Small intestine (tissue), 7 donors: Measurements from ENCODE around the gene ARHGAP45. TPM values are rescaled to one million over a fixed set of nuclear protein-coding genes. Genes with fewer than 3 reads are reported as not detected.
"Not testable (repeated sequence)": the region's sequence is repeated elsewhere in the genome, so short reads cannot be mapped to it uniquely, and the experiment has no call there.

ENCODE experiments used
- DNase-seq, 2 donors: peaks; one replicate each; pipeline versions ENCODE4 v3.0.0 to v3.0.0-alpha.2; 2013
- FAIRE-seq: peaks from 2 replicates; lab custom pipeline; 2012; peaks lifted over from hg19 to GRCh38; lab: Jason Lieb, UNC
- H3K27ac ChIP-seq, 3 donors: one replicate each; pipeline ENCODE4 v1.5.1; 2013; ENCODE audit warnings: low read length in 2 of 3, mild to moderate bottlenecking in 2 of 3, control low read depth in 1 of 3, inconsistent platforms in 1 of 3, low read depth in 1 of 3, moderate library complexity in 1 of 3
- H3K27me3 ChIP-seq, 3 donors: one replicate each; pipeline ENCODE4 v1.6.1; 2013; ENCODE audit warnings: low read length in 3 of 3, inconsistent platforms in 1 of 3; ENCODE audit not compliant: control insufficient read depth in 3 of 3, insufficient read depth in 3 of 3
- H3K36me3 ChIP-seq, 3 donors: one replicate each; pipeline ENCODE4 v1.6.1; 2013; ENCODE audit warnings: low read length in 3 of 3, inconsistent platforms in 1 of 3, low read depth in 1 of 3, mild to moderate bottlenecking in 1 of 3, moderate library complexity in 1 of 3; ENCODE audit not compliant: control insufficient read depth in 3 of 3, insufficient read depth in 2 of 3
- H3K4me1 ChIP-seq, 3 donors: one replicate each; pipeline ENCODE4 v1.6.1; 2013; ENCODE audit warnings: low read length in 2 of 3, inconsistent platforms in 1 of 3, low read depth in 1 of 3, mild to moderate bottlenecking in 1 of 3, moderate library complexity in 1 of 3; ENCODE audit not compliant: control insufficient read depth in 3 of 3, insufficient read depth in 2 of 3
- H3K4me3 ChIP-seq, 3 donors: one replicate each; pipeline ENCODE4 v1.5.1; 2013; ENCODE audit warnings: low read length in 3 of 3, control low read depth in 1 of 3, inconsistent platforms in 1 of 3, low read depth in 1 of 3, mild to moderate bottlenecking in 1 of 3, moderate library complexity in 1 of 3
- H3K9me3 ChIP-seq, 2 donors: one replicate each; pipeline ENCODE4 v1.6.1; 2013; ENCODE audit warnings: low read depth in 1 of 2, low read length in 1 of 2; ENCODE audit not compliant: control insufficient read depth in 2 of 2, insufficient read depth in 1 of 2
- WGBS, 3 donors: extraction: QIAGEN DNeasy Blood & Tissue Kit; methylation state at CpG; one replicate each; pipeline ENCODE4 v1.1.7; 2013; 5-methylcytosine and 5-hydroxymethylcytosine counted together
- polyA plus RNA-seq, 4 donors: library from polyadenylated mRNA; stranded (reverse) in 3 of 4; unstranded in 1 of 4; fragments of 200-250 nt in 3 of 4; fragments of 120-200 nt in 1 of 4; gene quantifications; one replicate each; pipeline versions ENCODE4 v1.2.1 to v1.2.3, GENCODE V29; 2013
- donor health status: healthy with polysubstance abuse.
- donor health status: control.
- donor health status: control.
- donor health status: Bipolar disorder and iron deficiency.
- donor health status: healthy.

The ARHGAP45 gene
- polyA plus RNA-seq, 4 donors = 15.9 to 81.1 (median 48.5) TPM

DNA sequence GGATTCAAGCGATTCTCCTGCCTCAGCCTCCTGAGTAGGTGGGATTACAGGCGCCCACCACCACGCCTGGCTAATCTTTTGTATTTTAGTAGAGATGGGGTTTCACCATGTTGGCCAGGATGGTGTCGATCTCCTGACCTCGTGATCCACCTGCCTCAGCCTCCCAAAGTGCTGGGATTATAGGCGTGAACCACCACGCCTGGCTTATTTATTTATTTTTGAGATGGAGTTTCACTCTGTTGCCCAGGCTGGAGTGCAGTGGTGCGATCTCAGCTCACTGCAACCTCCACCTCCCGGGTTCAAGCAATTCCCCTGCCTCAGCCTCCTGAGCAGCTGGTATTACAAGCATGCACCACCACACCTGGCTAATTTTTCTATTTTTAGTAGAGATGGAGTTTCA is 47.8 kb downstream of the ARHGAP45 start:
- not testable (repeated sequence) for H3K27me3 ChIP-seq, H3K9me3 ChIP-seq, H3K4me3 ChIP-seq, FAIRE-seq, DNase-seq, H3K27ac ChIP-seq
- peaks cover 0 to 23% (median 3%) of the 10 kb centered on the region in 3 donors for H3K4me1 ChIP-seq
- peaks cover 23 to 92% (median 37%) of the 10 kb centered on the region in 3 donors for H3K36me3 ChIP-seq
- 87 to 93% (median 90%) methylated on average over 9 of the region's 9 CpGs for WGBS, 3 donors

DNA sequence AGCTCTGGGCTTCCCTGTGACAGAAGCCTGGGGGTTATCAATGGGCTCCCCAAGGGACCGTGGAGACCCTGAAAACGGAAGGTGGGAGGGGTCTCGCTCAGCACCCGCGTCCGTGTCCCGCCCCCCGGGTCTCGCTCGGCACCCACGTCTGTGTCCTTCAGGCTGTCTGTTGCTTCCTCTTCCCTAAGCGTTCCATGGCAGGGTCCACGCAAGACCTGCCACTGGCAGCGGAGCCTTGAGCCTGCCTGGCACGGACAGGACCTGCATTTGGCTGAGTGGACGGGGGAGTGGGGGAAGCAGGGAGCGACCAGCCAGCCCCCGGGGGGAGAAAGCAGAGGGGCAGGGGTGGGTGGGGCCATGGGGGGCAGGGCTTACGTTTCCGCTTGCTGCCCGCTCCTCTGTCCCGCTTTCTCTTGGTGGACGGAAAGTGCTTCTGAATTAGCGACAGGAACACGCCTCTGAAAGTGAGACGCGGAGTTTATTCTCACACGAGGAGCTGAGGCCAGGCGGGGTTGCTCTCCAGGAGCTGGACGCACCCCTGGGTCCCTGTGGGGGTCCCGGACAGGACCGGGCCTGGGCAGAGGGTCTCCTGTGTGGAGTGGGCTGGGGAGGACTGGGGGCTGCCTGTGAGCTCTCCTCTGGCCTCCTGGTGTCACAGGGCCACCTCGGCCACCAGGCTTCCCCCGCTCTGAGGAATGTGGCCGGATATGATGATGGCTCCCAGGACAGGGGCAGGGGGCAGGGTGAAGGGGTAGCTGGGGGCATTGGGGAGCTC is 48.9 kb downstream of the ARHGAP45 start:
- peaks cover 0 to 23% (median 3%) of the 10 kb centered on the region in 3 donors for H3K4me1 ChIP-seq
- H3K27me3 ChIP-seq = no peaks in the 10 kb centered on the region
- DNase-seq (no peak), FAIRE-seq (no peak)
- H3K4me3 ChIP-seq = no peak overlapping the region
- H3K36me3 ChIP-seq = peaks cover 21 to 92% (median 42%) of the 10 kb centered on the region in 3 donors
- no peak overlapping the region for H3K27ac ChIP-seq
- 89 to 92% (median 92%) methylated on average over 34 to 35 of the region's 35 CpGs for WGBS, 3 donors
- H3K9me3 ChIP-seq = no peaks in the 10 kb centered on the region

DNA sequence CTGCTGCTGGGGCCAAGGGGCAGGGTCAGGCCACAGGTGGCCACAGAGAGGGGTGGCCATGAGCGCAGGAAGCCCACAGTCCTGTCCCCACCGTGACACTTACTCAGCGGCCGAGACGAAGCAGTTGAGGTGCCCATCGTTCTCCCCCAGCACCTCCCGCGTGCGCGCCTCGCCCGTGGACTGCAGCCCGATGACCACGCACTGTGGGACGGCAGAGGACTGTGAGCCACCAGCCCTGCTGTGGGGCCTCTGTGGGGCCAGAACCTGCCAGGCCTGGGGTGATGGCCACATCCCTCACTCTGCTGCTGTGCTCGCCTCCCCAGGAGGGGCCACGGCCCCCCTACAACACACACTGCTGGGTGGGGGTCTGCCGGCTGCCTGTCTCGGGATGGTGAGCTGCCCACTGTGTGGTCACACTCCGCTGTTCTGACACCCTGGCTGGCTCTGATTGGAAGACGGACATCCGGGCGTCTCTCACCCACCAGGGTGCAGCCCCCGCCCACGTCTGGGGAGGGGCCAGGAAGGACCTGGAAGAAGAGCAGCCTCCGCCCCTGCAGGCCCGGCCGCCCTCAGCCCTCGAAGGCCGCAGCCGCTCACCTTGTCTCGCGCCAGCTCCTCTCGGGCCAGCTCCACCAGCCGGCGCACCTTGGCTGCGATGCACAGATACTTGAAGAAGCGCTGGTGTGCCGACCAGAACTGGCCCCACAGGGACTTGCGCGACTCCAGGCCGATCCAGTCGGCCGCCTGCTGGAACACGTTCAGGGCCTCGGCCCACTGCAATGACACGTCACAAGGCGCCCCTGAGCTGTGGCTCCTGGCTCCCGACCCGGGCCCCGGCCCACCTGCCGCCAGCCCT is 50.0 kb downstream of the ARHGAP45 start:
- Histone ChIP-seq H3K4me3 (no peak overlapping the region), H3K36me3 (peaks cover 29 to 93% (median 46%) of the 10 kb centered on the region in 3 donors), H3K9me3 (no peaks in the 10 kb centered on the region), H3K27ac (no peak overlapping the region), H3K4me1 (peaks cover 0 to 22% (median 3%) of the 10 kb centered on the region in 3 donors), H3K27me3 (no peaks in the 10 kb centered on the region)
- FAIRE-seq (no peak), DNase-seq (no peak)
- 92 to 96% (median 94%) methylated on average over 43 to 52 of the region's 52 CpGs for WGBS, 3 donors

GRCh38 chr19:1117654-1118053 is 50.7 kb downstream of the ARHGAP45 start:
- DNase-seq = no peak
- no peak overlapping the region for H3K4me3 ChIP-seq
- H3K36me3 ChIP-seq = peaks cover 33 to 94% (median 46%) of the 10 kb centered on the region in 3 donors
- H3K9me3 ChIP-seq = no peaks in the 10 kb centered on the region
- H3K27me3 ChIP-seq = no peaks in the 10 kb centered on the region
- peaks cover 0 to 16% (median 3%) of the 10 kb centered on the region in 3 donors for H3K4me1 ChIP-seq
- no peak for FAIRE-seq
- WGBS, 3 donors = 90 to 93% (median 91%) methylated on average over 15 to 16 of the region's 16 CpGs
- no peak overlapping the region for H3K27ac ChIP-seq

DNA sequence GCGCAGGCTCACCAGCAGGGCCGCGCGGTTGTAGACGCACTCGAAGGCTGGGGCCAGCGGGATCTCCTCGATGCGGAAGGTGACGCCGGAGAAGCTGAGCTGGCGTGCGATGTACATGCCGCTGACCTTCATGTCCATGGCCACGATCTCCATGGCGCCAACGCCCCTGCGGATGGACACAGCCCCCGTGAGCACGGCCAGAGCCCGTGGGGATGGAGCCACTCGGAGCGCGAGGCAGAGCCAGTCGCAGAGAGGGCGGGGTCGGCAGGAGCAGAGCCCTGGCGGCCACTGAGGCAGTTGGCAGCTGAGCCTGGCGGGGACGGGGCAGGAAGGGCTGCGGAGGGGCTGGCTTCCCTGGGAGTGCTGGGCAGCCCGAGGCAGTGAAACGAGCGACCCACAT is 52.0 kb downstream of the ARHGAP45 start:
- Histone ChIP-seq H3K36me3 (peaks cover 43 to 96% (median 56%) of the 10 kb centered on the region in 3 donors), H3K27me3 (no peaks in the 10 kb centered on the region), H3K27ac (no peak overlapping the region), H3K9me3 (no peaks in the 10 kb centered on the region), H3K4me3 (no peak overlapping the region), H3K4me1 (peaks cover 0 to 3% (median 0%) of the 10 kb centered on the region in 3 donors)
- WGBS, 3 donors = 96% methylated on average over 30 to 34 of the region's 34 CpGs
- no peak for FAIRE-seq
- no peak for DNase-seq

GRCh38 chr19:1119475-1120217 is 52.7 kb downstream of the ARHGAP45 start:
- no peak overlapping the region for H3K4me3 ChIP-seq
- no peaks in the 10 kb centered on the region for H3K4me1 ChIP-seq
- 94 to 95% (median 94%) methylated on average over 44 to 50 of the region's 50 CpGs for WGBS, 3 donors
- no peak overlapping the region for H3K27ac ChIP-seq
- DNase-seq (no peak), FAIRE-seq (no peak)
- H3K27me3 ChIP-seq = no peaks in the 10 kb centered on the region
- no peaks in the 10 kb centered on the region for H3K9me3 ChIP-seq
- peaks cover 43 to 97% (median 55%) of the 10 kb centered on the region in 3 donors for H3K36me3 ChIP-seq

GRCh38 chr19:1121395-1121794 is 54.4 kb downstream of the ARHGAP45 start:
- no peak for FAIRE-seq
- Histone ChIP-seq H3K27me3 (no peaks in the 10 kb centered on the region), H3K4me1 (no peaks in the 10 kb centered on the region), H3K36me3 (peaks cover 41 to 99% (median 58%) of the 10 kb centered on the region in 3 donors), H3K27ac (no peak overlapping the region), H3K9me3 (no peaks in the 10 kb centered on the region), H3K4me3 (no peak overlapping the region)
- DNase-seq = no peak
- 91 to 96% (median 94%) methylated on average over 10 of the region's 10 CpGs for WGBS, 3 donors
